ENCODE data around the gene GRIN3B. TPM values are rescaled to one million over a fixed set of nuclear protein-coding genes. Genes with fewer than 3 reads are reported as not detected.
A peak's percentile ranks its signal among the peaks of the same experiment; 100 is the strongest.

The GRIN3B gene
- total and polyA plus RNA-seq, 10 of the 15 experiments (the other 5 are each of a cell fraction or from before 2014, with no cell fraction given), result 0.15 TPM; not detected in 9

DNA sequence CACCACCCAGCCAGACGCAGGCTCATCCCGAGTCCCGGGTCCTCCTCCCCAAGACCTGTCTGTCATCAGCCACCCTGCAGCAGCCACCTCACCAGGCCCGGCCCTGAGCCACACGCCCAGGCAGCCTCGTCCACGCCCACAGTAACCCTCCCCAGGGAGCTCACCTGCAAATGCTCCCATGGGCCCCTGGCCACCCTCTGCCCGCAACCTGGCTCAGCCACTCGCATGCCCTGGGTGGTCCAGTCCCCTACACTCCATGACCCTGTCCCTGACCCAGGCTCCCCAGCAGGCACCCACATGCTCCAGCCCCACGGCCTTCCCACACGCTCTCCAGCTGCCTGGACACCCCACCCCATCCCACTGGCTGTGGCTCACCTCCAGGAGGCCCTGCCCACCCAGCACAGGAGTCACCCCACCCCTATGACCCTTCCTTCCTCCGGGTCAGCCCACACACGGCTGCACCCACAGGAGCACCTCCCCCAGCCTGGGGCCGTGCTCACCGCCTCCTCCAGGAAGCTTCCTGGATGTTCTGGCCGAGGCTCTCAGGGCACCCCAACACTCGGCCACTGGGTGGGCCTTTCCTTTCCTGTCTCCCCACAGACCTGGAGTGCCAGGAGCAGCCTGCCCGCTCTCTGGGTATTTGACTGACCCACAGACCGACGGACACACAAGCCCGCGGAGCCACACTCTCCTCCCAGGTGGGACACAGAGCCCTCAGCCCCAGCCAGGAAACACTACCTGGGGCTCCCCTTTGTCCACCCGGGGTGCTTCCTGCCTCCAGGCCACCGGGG, 17.1 kb downstream of the GRIN3B start (continued):
- TF ChIP-seq, protein P1, sequence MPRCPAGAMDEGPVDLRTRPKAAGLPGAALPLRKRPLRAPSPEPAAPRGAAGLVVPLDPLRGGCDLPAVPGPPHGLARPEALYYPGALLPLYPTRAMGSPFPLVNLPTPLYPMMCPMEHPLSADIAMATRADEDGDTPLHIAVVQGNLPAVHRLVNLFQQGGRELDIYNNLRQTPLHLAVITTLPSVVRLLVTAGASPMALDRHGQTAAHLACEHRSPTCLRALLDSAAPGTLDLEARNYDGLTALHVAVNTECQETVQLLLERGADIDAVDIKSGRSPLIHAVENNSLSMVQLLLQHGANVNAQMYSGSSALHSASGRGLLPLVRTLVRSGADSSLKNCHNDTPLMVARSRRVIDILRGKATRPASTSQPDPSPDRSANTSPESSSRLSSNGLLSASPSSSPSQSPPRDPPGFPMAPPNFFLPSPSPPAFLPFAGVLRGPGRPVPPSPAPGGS (IDR thresholded peaks at IDR 0.05; ENCODE audit: borderline replicate concordance, insufficient read depth, low read depth, low read length, poor library complexity, severe bottlenecking), result no peak
- TF ChIP-seq, protein P2, sequence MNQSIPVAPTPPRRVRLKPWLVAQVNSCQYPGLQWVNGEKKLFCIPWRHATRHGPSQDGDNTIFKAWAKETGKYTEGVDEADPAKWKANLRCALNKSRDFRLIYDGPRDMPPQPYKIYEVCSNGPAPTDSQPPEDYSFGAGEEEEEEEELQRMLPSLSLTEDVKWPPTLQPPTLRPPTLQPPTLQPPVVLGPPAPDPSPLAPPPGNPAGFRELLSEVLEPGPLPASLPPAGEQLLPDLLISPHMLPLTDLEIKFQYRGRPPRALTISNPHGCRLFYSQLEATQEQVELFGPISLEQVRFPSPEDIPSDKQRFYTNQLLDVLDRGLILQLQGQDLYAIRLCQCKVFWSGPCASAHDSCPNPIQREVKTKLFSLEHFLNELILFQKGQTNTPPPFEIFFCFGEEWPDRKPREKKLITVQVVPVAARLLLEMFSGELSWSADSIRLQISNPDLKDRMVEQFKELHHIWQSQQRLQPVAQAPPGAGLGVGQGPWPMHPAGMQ (IDR thresholded peaks at IDR 0.05; ENCODE audit: borderline replicate concordance), result no peak
- TF ChIP-seq SIX5 (IDR thresholded peaks at IDR 0.05; ENCODE audit: low read depth, low read length, severe bottlenecking), result no peak
- TF ChIP-seq, protein P3, sequence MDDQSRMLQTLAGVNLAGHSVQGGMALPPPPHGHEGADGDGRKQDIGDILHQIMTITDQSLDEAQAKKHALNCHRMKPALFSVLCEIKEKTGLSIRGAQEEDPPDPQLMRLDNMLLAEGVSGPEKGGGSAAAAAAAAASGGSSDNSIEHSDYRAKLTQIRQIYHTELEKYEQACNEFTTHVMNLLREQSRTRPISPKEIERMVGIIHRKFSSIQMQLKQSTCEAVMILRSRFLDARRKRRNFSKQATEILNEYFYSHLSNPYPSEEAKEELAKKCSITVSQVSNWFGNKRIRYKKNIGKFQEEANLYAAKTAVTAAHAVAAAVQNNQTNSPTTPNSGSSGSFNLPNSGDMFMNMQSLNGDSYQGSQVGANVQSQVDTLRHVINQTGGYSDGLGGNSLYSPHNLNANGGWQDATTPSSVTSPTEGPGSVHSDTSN (IDR thresholded peaks at IDR 0.05; ENCODE audit: insufficient replicate concordance, low read depth, low read length), result peak; percentile 61
- no peak for TF ChIP-seq CHD2 (IDR thresholded peaks at IDR 0.05; ENCODE audit: borderline replicate concordance, low read depth, low read length)
- no peak for TF ChIP-seq BACH1 (IDR thresholded peaks at IDR 0.05; ENCODE audit: borderline replicate concordance)
- TF ChIP-seq, protein P4, sequence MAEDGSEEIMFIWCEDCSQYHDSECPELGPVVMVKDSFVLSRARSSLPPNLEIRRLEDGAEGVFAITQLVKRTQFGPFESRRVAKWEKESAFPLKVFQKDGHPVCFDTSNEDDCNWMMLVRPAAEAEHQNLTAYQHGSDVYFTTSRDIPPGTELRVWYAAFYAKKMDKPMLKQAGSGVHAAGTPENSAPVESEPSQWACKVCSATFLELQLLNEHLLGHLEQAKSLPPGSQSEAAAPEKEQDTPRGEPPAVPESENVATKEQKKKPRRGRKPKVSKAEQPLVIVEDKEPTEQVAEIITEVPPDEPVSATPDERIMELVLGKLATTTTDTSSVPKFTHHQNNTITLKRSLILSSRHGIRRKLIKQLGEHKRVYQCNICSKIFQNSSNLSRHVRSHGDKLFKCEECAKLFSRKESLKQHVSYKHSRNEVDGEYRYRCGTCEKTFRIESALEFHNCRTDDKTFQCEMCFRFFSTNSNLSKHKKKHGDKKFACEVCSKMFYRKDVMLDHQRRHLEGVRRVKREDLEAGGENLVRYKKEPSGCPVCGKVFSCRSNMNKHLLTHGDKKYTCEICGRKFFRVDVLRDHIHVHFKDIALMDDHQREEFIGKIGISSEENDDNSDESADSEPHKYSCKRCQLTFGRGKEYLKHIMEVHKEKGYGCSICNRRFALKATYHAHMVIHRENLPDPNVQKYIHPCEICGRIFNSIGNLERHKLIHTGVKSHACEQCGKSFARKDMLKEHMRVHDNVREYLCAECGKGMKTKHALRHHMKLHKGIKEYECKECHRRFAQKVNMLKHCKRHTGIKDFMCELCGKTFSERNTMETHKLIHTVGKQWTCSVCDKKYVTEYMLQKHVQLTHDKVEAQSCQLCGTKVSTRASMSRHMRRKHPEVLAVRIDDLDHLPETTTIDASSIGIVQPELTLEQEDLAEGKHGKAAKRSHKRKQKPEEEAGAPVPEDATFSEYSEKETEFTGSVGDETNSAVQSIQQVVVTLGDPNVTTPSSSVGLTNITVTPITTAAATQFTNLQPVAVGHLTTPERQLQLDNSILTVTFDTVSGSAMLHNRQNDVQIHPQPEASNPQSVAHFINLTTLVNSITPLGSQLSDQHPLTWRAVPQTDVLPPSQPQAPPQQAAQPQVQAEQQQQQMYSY (CRISPR knock-in tag; IDR thresholded peaks at IDR 0.05), result no peak
- no peak for TF ChIP-seq NBN (IDR thresholded peaks at IDR 0.05)
- TF ChIP-seq, protein P5, sequence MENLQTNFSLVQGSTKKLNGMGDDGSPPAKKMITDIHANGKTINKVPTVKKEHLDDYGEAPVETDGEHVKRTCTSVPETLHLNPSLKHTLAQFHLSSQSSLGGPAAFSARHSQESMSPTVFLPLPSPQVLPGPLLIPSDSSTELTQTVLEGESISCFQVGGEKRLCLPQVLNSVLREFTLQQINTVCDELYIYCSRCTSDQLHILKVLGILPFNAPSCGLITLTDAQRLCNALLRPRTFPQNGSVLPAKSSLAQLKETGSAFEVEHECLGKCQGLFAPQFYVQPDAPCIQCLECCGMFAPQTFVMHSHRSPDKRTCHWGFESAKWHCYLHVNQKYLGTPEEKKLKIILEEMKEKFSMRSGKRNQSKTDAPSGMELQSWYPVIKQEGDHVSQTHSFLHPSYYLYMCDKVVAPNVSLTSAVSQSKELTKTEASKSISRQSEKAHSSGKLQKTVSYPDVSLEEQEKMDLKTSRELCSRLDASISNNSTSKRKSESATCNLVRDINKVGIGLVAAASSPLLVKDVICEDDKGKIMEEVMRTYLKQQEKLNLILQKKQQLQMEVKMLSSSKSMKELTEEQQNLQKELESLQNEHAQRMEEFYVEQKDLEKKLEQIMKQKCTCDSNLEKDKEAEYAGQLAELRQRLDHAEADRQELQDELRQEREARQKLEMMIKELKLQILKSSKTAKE (IDR thresholded peaks at IDR 0.05; ENCODE audit: low read depth, poor library complexity, severe bottlenecking), result no peak
- TF ChIP-seq BRCA1 (IDR thresholded peaks at IDR 0.05; ENCODE audit: low read depth, low read length), result no peak
- TF ChIP-seq, protein P6, sequence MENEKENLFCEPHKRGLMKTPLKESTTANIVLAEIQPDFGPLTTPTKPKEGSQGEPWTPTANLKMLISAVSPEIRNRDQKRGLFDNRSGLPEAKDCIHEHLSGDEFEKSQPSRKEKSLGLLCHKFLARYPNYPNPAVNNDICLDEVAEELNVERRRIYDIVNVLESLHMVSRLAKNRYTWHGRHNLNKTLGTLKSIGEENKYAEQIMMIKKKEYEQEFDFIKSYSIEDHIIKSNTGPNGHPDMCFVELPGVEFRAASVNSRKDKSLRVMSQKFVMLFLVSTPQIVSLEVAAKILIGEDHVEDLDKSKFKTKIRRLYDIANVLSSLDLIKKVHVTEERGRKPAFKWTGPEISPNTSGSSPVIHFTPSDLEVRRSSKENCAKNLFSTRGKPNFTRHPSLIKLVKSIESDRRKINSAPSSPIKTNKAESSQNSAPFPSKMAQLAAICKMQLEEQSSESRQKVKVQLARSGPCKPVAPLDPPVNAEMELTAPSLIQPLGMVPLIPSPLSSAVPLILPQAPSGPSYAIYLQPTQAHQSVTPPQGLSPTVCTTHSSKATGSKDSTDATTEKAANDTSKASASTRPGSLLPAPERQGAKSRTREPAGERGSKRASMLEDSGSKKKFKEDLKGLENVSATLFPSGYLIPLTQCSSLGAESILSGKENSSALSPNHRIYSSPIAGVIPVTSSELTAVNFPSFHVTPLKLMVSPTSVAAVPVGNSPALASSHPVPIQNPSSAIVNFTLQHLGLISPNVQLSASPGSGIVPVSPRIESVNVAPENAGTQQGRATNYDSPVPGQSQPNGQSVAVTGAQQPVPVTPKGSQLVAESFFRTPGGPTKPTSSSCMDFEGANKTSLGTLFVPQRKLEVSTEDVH (IDR thresholded peaks at IDR 0.05; ENCODE audit: low read depth, partially characterized antibody), result no peak
- TF ChIP-seq, protein P7, sequence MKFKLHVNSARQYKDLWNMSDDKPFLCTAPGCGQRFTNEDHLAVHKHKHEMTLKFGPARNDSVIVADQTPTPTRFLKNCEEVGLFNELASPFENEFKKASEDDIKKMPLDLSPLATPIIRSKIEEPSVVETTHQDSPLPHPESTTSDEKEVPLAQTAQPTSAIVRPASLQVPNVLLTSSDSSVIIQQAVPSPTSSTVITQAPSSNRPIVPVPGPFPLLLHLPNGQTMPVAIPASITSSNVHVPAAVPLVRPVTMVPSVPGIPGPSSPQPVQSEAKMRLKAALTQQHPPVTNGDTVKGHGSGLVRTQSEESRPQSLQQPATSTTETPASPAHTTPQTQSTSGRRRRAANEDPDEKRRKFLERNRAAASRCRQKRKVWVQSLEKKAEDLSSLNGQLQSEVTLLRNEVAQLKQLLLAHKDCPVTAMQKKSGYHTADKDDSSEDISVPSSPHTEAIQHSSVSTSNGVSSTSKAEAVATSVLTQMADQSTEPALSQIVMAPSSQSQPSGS (IDR thresholded peaks at IDR 0.05; ENCODE audit: low read length), result no peak
- no peak for TF ChIP-seq SMAD1 (IDR thresholded peaks at IDR 0.05; ENCODE audit: low read depth, partially characterized antibody)

All from GM12878 (cell line).